Right lobe of liver (tissue), 6 donors: Measurements from ENCODE around the gene APBB1IP. TPM values are rescaled to one million over a fixed set of nuclear protein-coding genes. Genes with fewer than 3 reads are reported as not detected.
"Not testable (repeated sequence)": the region's sequence is repeated elsewhere in the genome, so short reads cannot be mapped to it uniquely, and the experiment has no call there.

Experiments
- ATAC-seq, 4 donors: fragments of 200-7000 bp; cut with Tn5 transposase; one replicate each; pipeline ENCODE4 v1.9.1; 2020; ENCODE audit warnings: mild to moderate bottlenecking in 4 of 4, moderate library complexity in 4 of 4
- DNase-seq, 3 donors: peaks; one replicate each; pipeline ENCODE4 v3.0.0-alpha.2; 2020
- H3K27ac ChIP-seq, 3 donors: fragments of 200-600 bp; one replicate each; pipeline ENCODE4 v1.8.0; 2022
- H3K27me3 ChIP-seq, 2 donors: fragments of 200-600 bp; one replicate each; pipeline ENCODE4 v1.8.0; 2022
- H3K36me3 ChIP-seq, 4 donors: fragments of 200-600 bp; sonication (generic) in 1 of 4; one replicate each; pipeline versions ENCODE4 v1.5.1 to v1.8.0; 2017 to 2022; ENCODE audit warnings: control low read depth in 1 of 4
- H3K4me1 ChIP-seq, 4 donors: fragments of 200-600 bp; sonication (generic) in 1 of 4; one replicate each; pipeline versions ENCODE4 v1.5.1 to v1.8.0; 2017 to 2022; ENCODE audit warnings: control low read depth in 1 of 4
- H3K4me3 ChIP-seq, 3 donors: fragments of 200-600 bp; one replicate each; pipeline ENCODE4 v1.8.0; 2022
- H3K9me3 ChIP-seq, 4 donors: fragments of 200-600 bp; sonication (generic) in 1 of 4; one replicate each; pipeline versions ENCODE4 v1.5.1 to v1.8.0; 2017 to 2022; ENCODE audit warnings: control low read depth in 1 of 4
- POLR2A ChIP-seq: fragments of 450-650 bp; IDR thresholded peaks from one replicate; pipeline ENCODE4 v1.6.1; 2017; ENCODE audit warnings: antibody characterized with exemption, mild to moderate bottlenecking
- WGBS: methylation state at CpG from one replicate; pipeline ENCODE4 v1.1.6; 2018; ENCODE audit warnings: low coverage, low lambda C conversion rate; ENCODE audit not compliant: insufficient coverage; ENCODE audit errors: missing lambda C conversion rate; 5-methylcytosine and 5-hydroxymethylcytosine counted together
- intact Hi-C, 2 donors: fragments of 100-400 bp; cut with DNase I; formaldehyde crosslinking; loops; one replicate each; pipeline versions ENCODE4 v1.11.2 to v1.14.1; 2022
- long read RNA-seq: library from polyadenylated mRNA; unstranded; transcript quantifications from one replicate; pipeline ENCODE4 v2.0.0, GENCODE V29; 2019
- total RNA-seq, 6 experiments: library from RNA; depleted of rRNA in 2 of 6; stranded (reverse); fragments of >200 nt in 2 of 6; fragmentation: NEBNext Ultra II Directional in 3 of 6; extraction: Animal tissue kit (Norgen Biotek cat#: 25700) in 3 of 6; gene quantifications; one replicate each; pipeline versions ENCODE4 v1.1.0 to v1.2.4, GENCODE V29; 2016 to 2023
- TF ChIP-seq, protein P1 (sequence below), 4 donors: fragments of 200-600 bp in 3 of 4; fragments of 450-650 bp in 1 of 4; IDR thresholded peaks; one replicate each; pipeline versions ENCODE4 v1.5.1 to v1.8.0; 2016 to 2022; ENCODE audit warnings: antibody characterized with exemption in 4 of 4, mild to moderate bottlenecking in 2 of 4
- donor health status: DM: no; HTN: yes; CAD: no.
- donor health status: DM: no; HTN: no; CAD: no.
- donor health status: DM: no; HTN: no; CAD: no.
- donor health status: DM: no; HTN: yes; CAD: no.
- donor health status: DM: no; HTN: yes; CAD: no.

Gene APBB1IP, protein sequence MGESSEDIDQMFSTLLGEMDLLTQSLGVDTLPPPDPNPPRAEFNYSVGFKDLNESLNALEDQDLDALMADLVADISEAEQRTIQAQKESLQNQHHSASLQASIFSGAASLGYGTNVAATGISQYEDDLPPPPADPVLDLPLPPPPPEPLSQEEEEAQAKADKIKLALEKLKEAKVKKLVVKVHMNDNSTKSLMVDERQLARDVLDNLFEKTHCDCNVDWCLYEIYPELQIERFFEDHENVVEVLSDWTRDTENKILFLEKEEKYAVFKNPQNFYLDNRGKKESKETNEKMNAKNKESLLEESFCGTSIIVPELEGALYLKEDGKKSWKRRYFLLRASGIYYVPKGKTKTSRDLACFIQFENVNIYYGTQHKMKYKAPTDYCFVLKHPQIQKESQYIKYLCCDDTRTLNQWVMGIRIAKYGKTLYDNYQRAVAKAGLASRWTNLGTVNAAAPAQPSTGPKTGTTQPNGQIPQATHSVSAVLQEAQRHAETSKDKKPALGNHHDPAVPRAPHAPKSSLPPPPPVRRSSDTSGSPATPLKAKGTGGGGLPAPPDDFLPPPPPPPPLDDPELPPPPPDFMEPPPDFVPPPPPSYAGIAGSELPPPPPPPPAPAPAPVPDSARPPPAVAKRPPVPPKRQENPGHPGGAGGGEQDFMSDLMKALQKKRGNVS
- 10 to 100 TPM; 13.0 to 50.7 (median 16.5) TPM for total RNA-seq
- long read RNA-seq, partial matches to known transcripts: 7 of 7 reads
- long read RNA-seq, other reads (novel, unspliced or antisense): 0 of 7 reads

DNA sequence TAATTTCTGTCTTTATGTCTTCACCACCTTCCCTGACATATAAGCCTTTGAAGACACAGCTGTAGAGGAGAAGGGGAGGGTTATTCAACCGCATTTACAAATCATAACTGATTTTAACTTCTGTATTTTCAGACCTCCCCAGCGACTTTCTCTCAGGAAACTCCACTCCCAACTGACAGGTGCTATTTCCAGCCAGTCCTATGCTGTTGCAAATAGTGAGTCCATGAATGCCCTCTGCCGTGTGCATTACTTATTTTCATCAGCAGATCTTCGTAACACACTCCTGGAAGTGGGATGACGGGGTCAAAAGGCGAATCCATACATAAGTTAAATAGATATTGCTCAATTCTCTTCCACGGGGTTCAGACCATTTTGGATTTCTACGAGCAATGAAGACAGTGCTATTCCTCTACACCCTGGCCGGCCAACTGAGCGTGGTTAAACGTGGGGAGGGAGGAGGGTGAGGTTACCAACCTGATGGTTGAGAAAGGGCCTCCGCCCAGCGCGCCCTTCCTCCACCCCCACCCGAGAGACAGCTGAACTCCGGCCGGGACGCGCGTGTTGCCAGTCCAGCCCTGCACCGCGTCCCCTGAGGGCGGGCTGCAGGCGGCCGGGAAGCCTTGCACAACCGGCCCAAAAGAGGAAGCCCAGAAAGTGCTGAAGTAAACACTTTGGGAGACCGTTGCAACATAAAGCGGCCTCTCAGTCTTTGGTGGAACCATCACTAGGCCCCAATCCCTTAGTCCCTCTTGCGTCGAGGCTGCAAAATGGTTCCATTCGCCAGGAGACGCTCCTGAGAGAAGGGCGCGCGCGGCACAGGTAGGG is at the start of gene APBB1IP:
Gene APBB1IP, plus strand, starts transcription at position 705 of the 825 bp plus-strand sequence. CDS start 53,986 bp downstream, outside the sequence.
- WGBS: 7% methylated on average over 21 of the region's 36 CpGs
- H3K27me3 ChIP-seq: no peaks in the 10 kb centered on the region
- intact Hi-C loops: no loop called here

DNA sequence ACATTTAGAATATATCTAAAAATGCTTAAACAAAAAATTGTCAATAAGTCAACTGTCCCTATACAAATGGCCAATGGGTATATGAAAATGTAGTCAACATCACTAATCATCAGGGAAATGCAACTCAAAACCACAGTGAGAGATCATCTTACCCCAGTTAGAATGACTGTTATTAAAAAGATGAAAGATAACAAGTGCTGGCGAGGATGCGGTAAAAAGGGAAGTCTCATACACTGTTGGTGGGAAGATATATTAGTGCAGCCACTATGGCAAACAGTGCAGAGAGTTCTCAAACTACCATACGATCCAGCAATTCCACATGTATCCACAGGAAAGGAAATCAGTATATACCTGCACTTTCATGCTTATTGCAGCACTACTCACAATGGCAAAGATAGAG is 48.6 kb upstream of the APBB1IP start:
- TF ChIP-seq, protein P1, sequence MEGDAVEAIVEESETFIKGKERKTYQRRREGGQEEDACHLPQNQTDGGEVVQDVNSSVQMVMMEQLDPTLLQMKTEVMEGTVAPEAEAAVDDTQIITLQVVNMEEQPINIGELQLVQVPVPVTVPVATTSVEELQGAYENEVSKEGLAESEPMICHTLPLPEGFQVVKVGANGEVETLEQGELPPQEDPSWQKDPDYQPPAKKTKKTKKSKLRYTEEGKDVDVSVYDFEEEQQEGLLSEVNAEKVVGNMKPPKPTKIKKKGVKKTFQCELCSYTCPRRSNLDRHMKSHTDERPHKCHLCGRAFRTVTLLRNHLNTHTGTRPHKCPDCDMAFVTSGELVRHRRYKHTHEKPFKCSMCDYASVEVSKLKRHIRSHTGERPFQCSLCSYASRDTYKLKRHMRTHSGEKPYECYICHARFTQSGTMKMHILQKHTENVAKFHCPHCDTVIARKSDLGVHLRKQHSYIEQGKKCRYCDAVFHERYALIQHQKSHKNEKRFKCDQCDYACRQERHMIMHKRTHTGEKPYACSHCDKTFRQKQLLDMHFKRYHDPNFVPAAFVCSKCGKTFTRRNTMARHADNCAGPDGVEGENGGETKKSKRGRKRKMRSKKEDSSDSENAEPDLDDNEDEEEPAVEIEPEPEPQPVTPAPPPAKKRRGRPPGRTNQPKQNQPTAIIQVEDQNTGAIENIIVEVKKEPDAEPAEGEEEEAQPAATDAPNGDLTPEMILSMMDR (IDR thresholded peaks at IDR 0.05): no peak
- no peak for TF ChIP-seq POLR2A
- H3K4me1 ChIP-seq: peaks cover 0 to 6% (median 0%) of the 10 kb centered on the region in 4 donors

More for the DNA sequence above, at the start of gene APBB1IP:
- ATAC-seq (peak; percentile 82 to 94 (median 90)), DNase-seq (peak; percentile 95 to 97 (median 96))
- Histone ChIP-seq H3K9me3 (no peaks in the 10 kb centered on the region), H3K4me3 (peak within 1 kb of the TSS; percentile 61 to 68 (median 68)), H3K4me1 (peaks cover 0 to 40% (median 9%) of the 10 kb centered on the region in 4 donors), H3K27ac (peak within 1 kb of the TSS; percentile 74 to 96 (median 96)), H3K36me3 (no peaks in the 10 kb centered on the region)
- TF ChIP-seq, protein P1 (IDR thresholded peaks at IDR 0.05): no peak
- peak; percentile 73 for TF ChIP-seq POLR2A

DNA sequence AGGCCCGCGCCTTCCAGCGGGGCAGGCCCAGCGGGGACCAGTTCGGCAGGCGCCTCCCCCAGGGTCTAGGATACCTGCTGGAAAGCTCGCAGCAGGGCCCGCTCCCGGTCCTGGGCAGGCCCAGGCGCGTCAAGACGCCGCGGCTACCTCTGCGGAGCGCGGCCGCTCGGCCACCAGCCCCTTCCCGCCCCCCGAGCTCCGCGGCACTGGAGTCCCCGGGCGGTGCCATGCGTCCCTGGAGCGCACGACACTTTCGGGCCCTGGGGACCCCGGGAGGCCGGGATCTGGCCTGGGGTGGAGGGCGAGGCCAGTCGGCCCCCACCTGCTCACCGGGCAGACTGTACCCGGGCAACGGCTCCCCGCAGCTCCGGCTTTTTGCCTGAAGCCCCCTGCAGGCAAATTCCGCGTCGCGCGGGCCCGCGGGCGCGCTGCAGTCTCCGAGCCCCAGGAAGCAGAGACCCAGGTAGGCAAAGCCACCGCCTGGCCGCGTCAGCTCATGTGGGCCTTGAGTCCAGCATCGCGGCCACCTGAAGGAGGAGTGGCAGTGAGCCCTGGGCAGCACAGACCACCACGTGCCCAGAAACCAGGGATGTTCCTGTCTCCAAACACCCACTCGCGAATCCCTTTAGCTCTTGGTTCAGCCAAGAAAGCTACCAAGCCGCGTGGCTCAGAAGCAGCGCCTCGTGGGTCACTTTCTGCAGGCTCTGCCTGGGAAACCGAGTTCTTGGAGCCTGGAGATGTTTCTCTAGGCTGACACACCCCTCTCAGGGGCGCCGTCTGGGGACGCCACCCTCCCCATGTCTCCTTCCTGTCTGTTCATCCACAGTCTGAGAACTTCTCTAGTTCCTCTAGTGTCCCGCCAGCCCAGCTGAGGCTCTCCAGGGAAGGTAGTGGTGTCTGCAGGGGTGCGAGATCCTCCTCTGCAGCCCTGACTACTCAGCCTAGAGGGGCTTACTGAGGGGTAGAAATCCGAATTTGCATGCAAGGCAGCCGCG is 46.1 kb upstream of the APBB1IP start:
- H3K27ac ChIP-seq: no peak overlapping the region
- intact Hi-C loops: no loop called here
- peak overlapping the region in 1 of 3 donors; percentile 13 for H3K4me3 ChIP-seq
- H3K27me3 ChIP-seq: no peaks in the 10 kb centered on the region
- TF ChIP-seq POLR2A: no peak
- TF ChIP-seq, protein P1 (IDR thresholded peaks at IDR 0.05): no peak
- ATAC-seq (peak; percentile 50 to 79 (median 66)), DNase-seq (peak in 2 of 3 donors; percentile 33 to 56)
- no peaks in the 10 kb centered on the region for H3K9me3 ChIP-seq
- H3K4me1 ChIP-seq: peaks cover 0 to 6% (median 0%) of the 10 kb centered on the region in 4 donors
- H3K36me3 ChIP-seq: no peaks in the 10 kb centered on the region
- 18% methylated on average over 16 of the region's 69 CpGs for WGBS

More for the DNA sequence above, 48.6 kb upstream of the APBB1IP start:
- 90% methylated on average over 3 of the region's 3 CpGs for WGBS
- DNase-seq (no peak), ATAC-seq (no peak)
- Histone ChIP-seq H3K27me3 (no peaks in the 10 kb centered on the region), H3K27ac (no peak overlapping the region), H3K4me3 (no peak overlapping the region), H3K9me3 (no peaks in the 10 kb centered on the region), H3K36me3 (no peaks in the 10 kb centered on the region)
- intact Hi-C loops: no loop called here

DNA sequence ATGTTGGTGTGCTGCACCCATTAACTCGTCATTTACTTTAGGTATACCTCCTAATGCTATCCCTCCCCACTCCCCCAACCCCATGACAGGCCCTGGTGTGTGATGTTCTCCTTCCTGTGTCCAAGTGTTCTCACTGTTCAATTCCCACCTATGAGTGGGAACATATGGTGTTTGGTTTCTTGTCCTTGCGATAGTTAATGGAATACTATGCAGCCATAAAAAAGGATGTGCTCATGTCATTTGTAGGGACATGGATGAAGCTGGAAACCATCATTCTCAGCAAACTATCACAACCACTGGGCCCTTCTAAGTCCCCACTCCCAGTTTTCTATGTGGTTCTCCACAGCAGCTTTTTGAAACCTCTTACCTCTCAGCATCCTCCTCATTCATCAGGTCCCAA is 39.8 kb upstream of the APBB1IP start:
- intact Hi-C loops: not testable (repeated sequence)
- WGBS: 83% methylated on average over 2 of the region's 2 CpGs

More for the DNA sequence above, 39.8 kb upstream of the APBB1IP start:
- H3K36me3 ChIP-seq, H3K4me1 ChIP-seq, ATAC-seq, H3K27me3 ChIP-seq, H3K9me3 ChIP-seq, DNase-seq, H3K4me3 ChIP-seq, H3K27ac ChIP-seq: not testable (repeated sequence)
